Immature natural killer cell (primary cell): Measurements from ENCODE around the gene VANGL2. TPM values are rescaled to one million over a fixed set of nuclear protein-coding genes. Genes with fewer than 3 reads are reported as not detected.

Experiments
- DNase-seq, 3 donors: peaks; one replicate each; pipeline ENCODE4 v3.0.0; 2022; ENCODE audit warnings: mixed read lengths in 1 of 3
- H3K27ac Mint-ChIP-seq, 6 donors: one replicate each; pipeline ENCODE4 v1.8.0; 2020; ENCODE audit warnings: mixed read lengths in 6 of 6, mild to moderate bottlenecking in 5 of 6, inconsistent platforms in 4 of 6, moderate library complexity in 3 of 6
- H3K27me3 Mint-ChIP-seq, 3 donors: one replicate each; pipeline ENCODE4 v1.8.0; 2020 to 2021; ENCODE audit warnings: low read depth in 3 of 3, mild to moderate bottlenecking in 3 of 3, mixed read lengths in 3 of 3, moderate library complexity in 3 of 3, inconsistent platforms in 1 of 3
- H3K36me3 Mint-ChIP-seq, 3 donors: one replicate each; pipeline ENCODE4 v1.8.0; 2020; ENCODE audit warnings: mixed read lengths in 3 of 3, inconsistent platforms in 2 of 3, mild to moderate bottlenecking in 2 of 3
- H3K4me1 Mint-ChIP-seq, 2 donors: one replicate each; pipeline ENCODE4 v1.8.0; 2020; ENCODE audit warnings: inconsistent platforms in 2 of 2, mild to moderate bottlenecking in 2 of 2, mixed read lengths in 2 of 2, moderate library complexity in 1 of 2
- H3K4me3 Mint-ChIP-seq, 5 donors: one replicate each; pipeline ENCODE4 v1.8.0; 2020; ENCODE audit warnings: mild to moderate bottlenecking in 5 of 5, mixed read lengths in 5 of 5, inconsistent platforms in 3 of 5, moderate library complexity in 3 of 5
- H3K9me3 Mint-ChIP-seq, 6 donors: one replicate each; pipeline ENCODE4 v1.8.0; 2020; ENCODE audit warnings: mild to moderate bottlenecking in 6 of 6, mixed read lengths in 6 of 6, inconsistent platforms in 4 of 6, moderate library complexity in 3 of 6
- polyA plus RNA-seq, 3 donors: library from polyadenylated mRNA; unstranded; fragments of 300-500 nt; fragmentation: Illumina TruSeq; gene quantifications; one replicate each; pipeline ENCODE4 v1.2.3, GENCODE V29; 2021

The VANGL2 gene
- polyA plus RNA-seq, 3 donors from 2014 or later, result not detected

GRCh38 chr1:160403244-160403643 lies 2.9 kb downstream of the VANGL2 start:
- Mint-ChIP-seq H3K4me1 (peaks cover 0 to 6% of the 10 kb centered on the region in 2 donors), H3K4me3 (no peak overlapping the region), H3K27ac (no peak overlapping the region), H3K36me3 (no peaks in the 10 kb centered on the region), H3K27me3 (peaks cover 4 to 15% (median 8%) of the 10 kb centered on the region in 3 donors), H3K9me3 (no peaks in the 10 kb centered on the region)
- no peak for DNase-seq

GRCh38 chr1:160404094-160404493 lies 3.7 kb downstream of the VANGL2 start:
- Mint-ChIP-seq H3K9me3 (peaks cover 0 to 2% (median 0%) of the 10 kb centered on the region in 6 donors), H3K4me3 (no peak overlapping the region), H3K36me3 (no peaks in the 10 kb centered on the region), H3K27ac (no peak overlapping the region), H3K4me1 (peaks cover 0 to 6% of the 10 kb centered on the region in 2 donors), H3K27me3 (peaks cover 5 to 15% (median 8%) of the 10 kb centered on the region in 3 donors)
- DNase-seq, result no peak

- Mint-ChIP-seq H3K36me3 (no peaks in the 10 kb centered on the region), H3K27me3 (peaks cover 5 to 15% (median 10%) of the 10 kb centered on the region in 3 donors), H3K9me3 (peaks cover 0 to 2% (median 0%) of the 10 kb centered on the region in 6 donors), H3K4me3 (no peak overlapping the region), H3K4me1 (peaks cover 0 to 6% of the 10 kb centered on the region in 2 donors), H3K27ac (no peak overlapping the region)
- no peak for DNase-seq
Observed at GRCh38 chr1:160405331-160405877, 5.0 kb downstream of the VANGL2 start.

GRCh38 chr1:160406131-160406968 lies 6.0 kb downstream of the VANGL2 start:
- H3K27ac Mint-ChIP-seq, result no peak overlapping the region
- H3K4me3 Mint-ChIP-seq, result no peak overlapping the region
- H3K4me1 Mint-ChIP-seq, result peaks cover 0 to 4% of the 10 kb centered on the region in 2 donors
- peaks cover 0 to 2% (median 0%) of the 10 kb centered on the region in 6 donors for H3K9me3 Mint-ChIP-seq
- H3K36me3 Mint-ChIP-seq, result no peaks in the 10 kb centered on the region
- no peak for DNase-seq
- peaks cover 3 to 12% (median 8%) of the 10 kb centered on the region in 3 donors for H3K27me3 Mint-ChIP-seq

GRCh38 chr1:160407839-160408801 lies 7.8 kb downstream of the VANGL2 start:
- Mint-ChIP-seq H3K9me3 (peaks cover 0 to 2% (median 0%) of the 10 kb centered on the region in 6 donors), H3K4me1 (no peaks in the 10 kb centered on the region), H3K4me3 (no peak overlapping the region), H3K27me3 (peaks cover 1 to 6% (median 3%) of the 10 kb centered on the region in 3 donors), H3K27ac (no peak overlapping the region), H3K36me3 (no peaks in the 10 kb centered on the region)
- no peak for DNase-seq

- H3K27me3 Mint-ChIP-seq, result peaks cover 0 to 3% (median 1%) of the 10 kb centered on the region in 3 donors
- H3K4me3 Mint-ChIP-seq, result no peak overlapping the region
- peaks cover 0 to 2% (median 0%) of the 10 kb centered on the region in 6 donors for H3K9me3 Mint-ChIP-seq
- H3K27ac Mint-ChIP-seq, result no peak overlapping the region
- DNase-seq, result no peak
- H3K4me1 Mint-ChIP-seq, result no peaks in the 10 kb centered on the region
- no peaks in the 10 kb centered on the region for H3K36me3 Mint-ChIP-seq
Observed at GRCh38 chr1:160408864-160409263, 8.5 kb downstream of the VANGL2 start.

GRCh38 chr1:160409486-160409885 lies 9.1 kb downstream of the VANGL2 start:
- no peak overlapping the region for H3K27ac Mint-ChIP-seq
- no peak for DNase-seq
- no peaks in the 10 kb centered on the region for H3K4me1 Mint-ChIP-seq
- no peak overlapping the region for H3K4me3 Mint-ChIP-seq
- H3K36me3 Mint-ChIP-seq, result no peaks in the 10 kb centered on the region
- peaks cover 0 to 3% (median 3%) of the 10 kb centered on the region in 3 donors for H3K27me3 Mint-ChIP-seq
- peaks cover 0 to 2% (median 0%) of the 10 kb centered on the region in 6 donors for H3K9me3 Mint-ChIP-seq

- Mint-ChIP-seq H3K27ac (no peak overlapping the region), H3K4me1 (no peaks in the 10 kb centered on the region), H3K4me3 (no peak overlapping the region), H3K36me3 (no peaks in the 10 kb centered on the region), H3K27me3 (peaks cover 0 to 3% (median 3%) of the 10 kb centered on the region in 3 donors), H3K9me3 (peaks cover 0 to 2% (median 0%) of the 10 kb centered on the region in 6 donors)
- no peak for DNase-seq
Observed at GRCh38 chr1:160410406-160411005, 10.1 kb downstream of the VANGL2 start.

GRCh38 chr1:160411271-160412027 lies 11.1 kb downstream of the VANGL2 start:
- H3K27ac Mint-ChIP-seq, result no peak overlapping the region
- H3K36me3 Mint-ChIP-seq, result no peaks in the 10 kb centered on the region
- no peak overlapping the region for H3K4me3 Mint-ChIP-seq

GRCh38 chr1:160412028-160412362 lies 11.6 kb downstream of the VANGL2 start:
- no peak overlapping the region for H3K27ac Mint-ChIP-seq
- no peak for DNase-seq
- no peaks in the 10 kb centered on the region for H3K4me1 Mint-ChIP-seq
- H3K36me3 Mint-ChIP-seq, result no peaks in the 10 kb centered on the region
- H3K4me3 Mint-ChIP-seq, result no peak overlapping the region
- peaks cover 0 to 2% (median 0%) of the 10 kb centered on the region in 6 donors for H3K9me3 Mint-ChIP-seq
- peaks cover 0 to 3% (median 3%) of the 10 kb centered on the region in 3 donors for H3K27me3 Mint-ChIP-seq

More at GRCh38 chr1:160411271-160412027, 11.1 kb downstream of the VANGL2 start:
- Mint-ChIP-seq H3K4me1 (no peaks in the 10 kb centered on the region), H3K9me3 (peaks cover 0 to 2% (median 0%) of the 10 kb centered on the region in 6 donors), H3K27me3 (peaks cover 0 to 3% (median 3%) of the 10 kb centered on the region in 3 donors)
- DNase-seq, result no peak

- Mint-ChIP-seq H3K9me3 (peaks cover 0 to 2% (median 0%) of the 10 kb centered on the region in 6 donors), H3K4me1 (no peaks in the 10 kb centered on the region), H3K36me3 (no peaks in the 10 kb centered on the region), H3K27me3 (peaks cover 0 to 6% (median 1%) of the 10 kb centered on the region in 3 donors), H3K27ac (no peak overlapping the region), H3K4me3 (no peak overlapping the region)
- DNase-seq, result no peak
Observed at GRCh38 chr1:160413716-160414115, 13.4 kb downstream of the VANGL2 start.

- no peak overlapping the region for H3K27ac Mint-ChIP-seq
- H3K4me1 Mint-ChIP-seq, result no peaks in the 10 kb centered on the region
- no peak for DNase-seq
- no peak overlapping the region for H3K4me3 Mint-ChIP-seq
- peaks cover 0 to 3% (median 3%) of the 10 kb centered on the region in 3 donors for H3K27me3 Mint-ChIP-seq
- no peaks in the 10 kb centered on the region for H3K9me3 Mint-ChIP-seq
- no peaks in the 10 kb centered on the region for H3K36me3 Mint-ChIP-seq
Observed at GRCh38 chr1:160414881-160415280, 14.5 kb downstream of the VANGL2 start.
